GM21447 (cell line): ENCODE results near the gene ANKRD49.

Experiments
- ATAC-seq: cut with Tn5 transposase; IDR thresholded peaks from one replicate; pipeline ENCODE4 v1.9.1; 2021; ENCODE audit not compliant: unreplicated experiment

Gene ANKRD49

DNA sequence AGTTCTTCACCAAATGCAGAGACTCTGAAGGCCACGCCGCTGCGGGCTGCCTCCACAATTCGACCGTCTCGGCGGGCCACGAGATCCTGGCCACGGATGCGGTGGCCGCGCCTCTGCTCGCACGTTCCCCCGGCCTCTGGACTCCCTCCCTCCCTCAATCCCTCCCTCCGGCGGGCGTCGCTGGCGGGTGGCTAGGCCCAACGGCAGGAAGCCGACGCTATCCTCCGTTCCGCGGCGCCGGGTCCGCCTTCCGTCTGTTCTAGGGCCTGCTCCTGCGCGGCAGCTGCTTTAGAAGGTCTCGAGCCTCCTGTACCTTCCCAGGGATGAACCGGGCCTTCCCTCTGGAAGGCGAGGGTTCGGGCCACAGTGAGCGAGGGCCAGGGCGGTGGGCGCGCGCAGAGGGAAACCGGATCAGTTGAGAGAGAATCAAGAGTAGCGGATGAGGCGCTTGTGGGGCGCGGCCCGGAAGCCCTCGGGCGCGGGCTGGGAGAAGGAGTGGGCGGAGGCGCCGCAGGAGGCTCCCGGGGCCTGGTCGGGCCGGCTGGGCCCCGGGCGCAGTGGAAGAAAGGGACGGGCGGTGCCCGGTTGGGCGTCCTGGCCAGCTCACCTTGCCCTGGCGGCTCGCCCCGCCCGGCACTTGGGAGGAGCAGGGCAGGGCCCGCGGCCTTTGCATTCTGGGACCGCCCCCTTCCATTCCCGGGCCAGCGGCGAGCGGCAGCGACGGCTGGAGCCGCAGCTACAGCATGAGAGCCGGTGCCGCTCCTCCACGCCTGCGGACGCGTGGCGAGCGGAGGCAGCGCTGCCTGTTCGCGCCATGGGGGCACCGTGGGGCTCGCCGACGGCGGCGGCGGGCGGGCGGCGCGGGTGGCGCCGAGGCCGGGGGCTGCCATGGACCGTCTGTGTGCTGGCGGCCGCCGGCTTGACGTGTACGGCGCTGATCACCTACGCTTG, 50.2 kb downstream of the ANKRD49 start, which contains the start of gene FUT4:
FUT4 (plus strand) TSS at position 227 of the 951 bp plus-strand sequence; CDS start at position 440, 213 bp downstream.
- peak; percentile 78 for ATAC-seq

DNA sequence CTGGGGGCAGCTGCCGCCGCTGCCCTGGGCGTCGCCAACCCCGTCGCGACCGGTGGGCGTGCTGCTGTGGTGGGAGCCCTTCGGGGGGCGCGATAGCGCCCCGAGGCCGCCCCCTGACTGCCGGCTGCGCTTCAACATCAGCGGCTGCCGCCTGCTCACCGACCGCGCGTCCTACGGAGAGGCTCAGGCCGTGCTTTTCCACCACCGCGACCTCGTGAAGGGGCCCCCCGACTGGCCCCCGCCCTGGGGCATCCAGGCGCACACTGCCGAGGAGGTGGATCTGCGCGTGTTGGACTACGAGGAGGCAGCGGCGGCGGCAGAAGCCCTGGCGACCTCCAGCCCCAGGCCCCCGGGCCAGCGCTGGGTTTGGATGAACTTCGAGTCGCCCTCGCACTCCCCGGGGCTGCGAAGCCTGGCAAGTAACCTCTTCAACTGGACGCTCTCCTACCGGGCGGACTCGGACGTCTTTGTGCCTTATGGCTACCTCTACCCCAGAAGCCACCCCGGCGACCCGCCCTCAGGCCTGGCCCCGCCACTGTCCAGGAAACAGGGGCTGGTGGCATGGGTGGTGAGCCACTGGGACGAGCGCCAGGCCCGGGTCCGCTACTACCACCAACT, 51.0 kb downstream of the ANKRD49 start:
- ATAC-seq: peak; percentile 2

DNA sequence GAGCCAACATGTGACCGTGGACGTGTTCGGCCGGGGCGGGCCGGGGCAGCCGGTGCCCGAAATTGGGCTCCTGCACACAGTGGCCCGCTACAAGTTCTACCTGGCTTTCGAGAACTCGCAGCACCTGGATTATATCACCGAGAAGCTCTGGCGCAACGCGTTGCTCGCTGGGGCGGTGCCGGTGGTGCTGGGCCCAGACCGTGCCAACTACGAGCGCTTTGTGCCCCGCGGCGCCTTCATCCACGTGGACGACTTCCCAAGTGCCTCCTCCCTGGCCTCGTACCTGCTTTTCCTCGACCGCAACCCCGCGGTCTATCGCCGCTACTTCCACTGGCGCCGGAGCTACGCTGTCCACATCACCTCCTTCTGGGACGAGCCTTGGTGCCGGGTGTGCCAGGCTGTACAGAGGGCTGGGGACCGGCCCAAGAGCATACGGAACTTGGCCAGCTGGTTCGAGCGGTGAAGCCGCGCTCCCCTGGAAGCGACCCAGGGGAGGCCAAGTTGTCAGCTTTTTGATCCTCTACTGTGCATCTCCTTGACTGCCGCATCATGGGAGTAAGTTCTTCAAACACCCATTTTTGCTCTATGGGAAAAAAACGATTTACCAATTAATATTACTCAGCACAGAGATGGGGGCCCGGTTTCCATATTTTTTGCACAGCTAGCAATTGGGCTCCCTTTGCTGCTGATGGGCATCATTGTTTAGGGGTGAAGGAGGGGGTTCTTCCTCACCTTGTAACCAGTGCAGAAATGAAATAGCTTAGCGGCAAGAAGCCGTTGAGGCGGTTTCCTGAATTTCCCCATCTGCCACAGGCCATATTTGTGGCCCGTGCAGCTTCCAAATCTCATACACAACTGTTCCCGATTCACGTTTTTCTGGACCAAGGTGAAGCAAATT, 51.7 kb downstream of the ANKRD49 start:
- no peak for ATAC-seq

DNA sequence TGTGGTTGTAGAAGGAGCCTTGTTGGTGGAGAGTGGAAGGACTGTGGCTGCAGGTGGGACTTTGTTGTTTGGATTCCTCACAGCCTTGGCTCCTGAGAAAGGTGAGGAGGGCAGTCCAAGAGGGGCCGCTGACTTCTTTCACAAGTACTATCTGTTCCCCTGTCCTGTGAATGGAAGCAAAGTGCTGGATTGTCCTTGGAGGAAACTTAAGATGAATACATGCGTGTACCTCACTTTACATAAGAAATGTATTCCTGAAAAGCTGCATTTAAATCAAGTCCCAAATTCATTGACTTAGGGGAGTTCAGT, 52.3 kb downstream of the ANKRD49 start:
- ATAC-seq: no peak

DNA sequence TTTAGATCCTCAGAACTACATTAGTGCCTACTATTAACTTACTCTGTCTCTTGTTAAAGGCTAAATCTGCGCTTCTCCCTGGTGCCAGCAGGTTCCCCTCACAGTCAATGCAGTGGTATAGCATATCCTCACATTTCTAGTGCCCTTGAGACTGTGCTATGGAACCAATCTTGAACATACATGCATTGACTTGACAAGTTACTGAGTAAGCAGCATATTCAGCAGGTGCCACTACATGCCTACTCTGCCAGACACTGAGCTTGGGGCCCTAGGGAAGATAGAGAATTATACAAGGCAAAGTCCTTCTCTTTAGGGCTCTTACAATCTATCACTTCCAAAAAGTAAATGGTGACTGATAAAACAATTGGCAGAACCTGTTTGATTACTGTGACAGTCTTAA, 53.1 kb downstream of the ANKRD49 start:
- no peak for ATAC-seq

DNA sequence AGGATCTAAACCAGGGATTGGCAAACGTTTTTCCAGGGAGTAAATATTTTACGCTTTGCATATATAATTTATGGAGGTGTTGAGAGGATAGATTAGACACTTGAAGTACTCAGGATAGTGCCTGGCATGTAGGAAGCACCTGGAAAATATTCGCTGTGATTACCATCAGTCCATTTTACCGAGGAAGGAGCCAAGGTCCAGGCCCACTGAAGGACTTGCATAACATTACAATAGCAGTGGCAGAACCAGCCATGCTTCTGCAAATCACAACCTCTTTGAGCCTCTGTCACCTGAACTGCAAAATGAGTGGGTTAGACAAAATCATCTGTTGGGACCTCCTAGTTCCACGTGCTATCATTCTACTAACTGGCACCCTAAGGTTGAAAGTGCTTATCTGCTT, 55.4 kb downstream of the ANKRD49 start:
- no peak for ATAC-seq
